HCT116 (cell line): ENCODE results near the gene THBD. TPM values are rescaled to one million over a fixed set of nuclear protein-coding genes. Genes with fewer than 3 reads are reported as not detected.

Experiments used
- ATAC-seq: fragments of 200-7000 bp; cut with Tn5 transposase; 2 replicates; pipeline ENCODE4 v1.9.1; 2020; ENCODE audit warnings: mild to moderate bottlenecking, moderate library complexity
- BruUV-seq: library from RNA; stranded (reverse); fragments of 400-500 nt; replicated peaks from 2 replicates; lab custom pipeline; 2021; lab: Mats Ljungman, UMichigan
- CTCF ChIA-PET: fragments of 300-600 bp; sonication (Branson Sonifier 250); formaldehyde crosslinking; loops from one replicate; lab custom pipeline; 2021; ENCODE audit warnings: antibody characterized with exemption; lab: Charles Lee
- POLR2A ChIA-PET: fragments of 300-600, 350-600 bp; sonication (Branson Sonifier 250); formaldehyde crosslinking; loops from one replicate; lab custom pipeline; 2021; ENCODE audit warnings: antibody characterized with exemption; lab: Charles Lee
- RAD21 ChIA-PET, 2 experiments: fragments of 300-600 bp; sonication (Branson Sonifier 250); formaldehyde crosslinking; loops; one replicate each; lab custom pipeline; 2023; ENCODE audit warnings: low total read pairs in 2 of 2; ENCODE audit not compliant: uncharacterized antibody in 2 of 2, unreplicated experiment in 2 of 2, low non-redundant PET in 1 of 2; lab: Charles Lee
- DNase-seq: peaks from one replicate; pipeline ENCODE4 v3.0.0-alpha.2; 2010; ENCODE audit warnings: low read depth, low spot score
- H2AFZ ChIP-seq: fragments of 200-600 bp; shearing (Covaris generic), sonication (generic); 2 replicates; pipeline ENCODE4 v1.6.1; 2017; ENCODE audit warnings: low read depth, mixed run types, mixed read lengths, antibody characterized with exemption, low read length; ENCODE audit not compliant: poor library complexity, severe bottlenecking
- H3K27ac ChIP-seq: 2 replicates; pipeline ENCODE4 v1.5.1; 2012; ENCODE audit warnings: low read depth, low read length
- H3K27me3 ChIP-seq: fragments of 200-600 bp; sonication (generic); 2 replicates; pipeline ENCODE4 v1.6.1; 2016; ENCODE audit warnings: mixed run types, low read length, mixed read lengths; ENCODE audit not compliant: insufficient read depth
- H3K36me3 ChIP-seq, 2 experiments: fragments of 200-500 bp in 1 of 2; fragments of 200-600 bp in 1 of 2; sonication (Bioruptor generic) in 1 of 2; sonication (generic) in 1 of 2; 2 replicates each; pipeline versions ENCODE4 v1.5.1 to v1.6.1; 2014 to 2016; ENCODE audit warnings: low read length in 2 of 2, inconsistent platforms in 1 of 2, mixed read lengths in 1 of 2, mixed run types in 1 of 2; ENCODE audit not compliant: insufficient read depth in 2 of 2, control insufficient read depth in 1 of 2
- H3K4me1 ChIP-seq, 2 experiments: fragments of 200-600 bp in 1 of 2; sonication (generic) in 1 of 2; 2 replicates each; pipeline versions ENCODE4 v1.5.1 to v1.6.1; 2012 to 2017; ENCODE audit warnings: low read length in 2 of 2, inconsistent platforms in 1 of 2, mild to moderate bottlenecking in 1 of 2, mixed read lengths in 1 of 2, mixed run types in 1 of 2, moderate library complexity in 1 of 2; ENCODE audit not compliant: insufficient read depth in 2 of 2, control insufficient read depth in 1 of 2
- H3K4me2 ChIP-seq: fragments of 200-600 bp; sonication (generic); 2 replicates; pipeline ENCODE4 v1.6.1; 2017; ENCODE audit warnings: mixed run types, low read length, mixed read lengths
- H3K4me3 ChIP-seq, 2 experiments: fragments of 200-600 bp in 1 of 2; sonication (generic) in 1 of 2; replicated peaks in 1 of 2; 2 replicates each; pipeline ENCODE4 v1.5.1; 2011 to 2016; ENCODE audit warnings: low read length in 2 of 2, control low read depth in 1 of 2, low read depth in 1 of 2, mild to moderate bottlenecking in 1 of 2, mixed read lengths in 1 of 2, mixed run types in 1 of 2
- H3K79me2 ChIP-seq: fragments of 200-600 bp; sonication (generic); 2 replicates; pipeline ENCODE4 v1.6.1; 2017; ENCODE audit warnings: mild to moderate bottlenecking, mixed run types, low read length, moderate library complexity, mixed read lengths; ENCODE audit not compliant: insufficient read depth
- H3K9ac ChIP-seq: fragments of 200-600 bp; sonication (generic); 2 replicates; pipeline ENCODE4 v1.6.1; 2016; ENCODE audit warnings: low read length, mixed read lengths
- H3K9me2 ChIP-seq: fragments of 200-600 bp; sonication (generic), shearing (Covaris generic); 2 replicates; pipeline ENCODE4 v1.6.1; 2017; ENCODE audit warnings: mixed run types, mild to moderate bottlenecking, moderate library complexity; ENCODE audit not compliant: insufficient read depth
- H3K9me3 ChIP-seq, 2 experiments: fragments of 200-500 bp in 1 of 2; fragments of 200-600 bp in 1 of 2; sonication (Bioruptor generic) in 1 of 2; sonication (generic) in 1 of 2; 2 replicates each; pipeline ENCODE4 v1.6.1; 2014 to 2017; ENCODE audit warnings: low read length in 2 of 2, mixed read lengths in 2 of 2, inconsistent platforms in 1 of 2, low read depth in 1 of 2, mild to moderate bottlenecking in 1 of 2, mixed run types in 1 of 2, moderate library complexity in 1 of 2; ENCODE audit not compliant: control insufficient read depth in 1 of 2, insufficient read depth in 1 of 2
- H4K20me1 ChIP-seq: fragments of 200-600 bp; sonication (generic), shearing (Covaris generic); 2 replicates; pipeline ENCODE4 v1.6.1; 2017; ENCODE audit warnings: mixed run types, mild to moderate bottlenecking, moderate library complexity; ENCODE audit not compliant: insufficient read depth
- CEBPB ChIP-seq: IDR thresholded peaks from 2 replicates; pipeline ENCODE4 v1.6.1; 2012; ENCODE audit warnings: low read depth
- EGR1 ChIP-seq: IDR thresholded peaks from 2 replicates; pipeline ENCODE4 v1.6.1; 2012; ENCODE audit warnings: low read depth
- ELF1 ChIP-seq: IDR thresholded peaks from 2 replicates; pipeline ENCODE4 v1.6.1; 2012; ENCODE audit warnings: low read depth, borderline replicate concordance
- JUND ChIP-seq: IDR thresholded peaks from 2 replicates; pipeline ENCODE4 v1.6.1; 2012
- POLR2A ChIP-seq: IDR thresholded peaks from 2 replicates; pipeline ENCODE4 v1.7.0; 2011; ENCODE audit warnings: borderline replicate concordance; ENCODE audit not compliant: insufficient read depth, insufficient read length; ENCODE audit errors: extremely low read depth
- SIN3A ChIP-seq: IDR thresholded peaks from 2 replicates; pipeline ENCODE4 v1.6.1; 2012; ENCODE audit warnings: low read depth
- SP1 ChIP-seq: IDR thresholded peaks from 2 replicates; pipeline ENCODE4 v1.6.1; 2012; ENCODE audit warnings: low read depth
- TCF7L2 ChIP-seq: IDR thresholded peaks from 2 replicates; pipeline ENCODE4 v1.7.0; 2011; ENCODE audit warnings: borderline replicate concordance, inconsistent platforms; ENCODE audit not compliant: insufficient read depth, insufficient read length; ENCODE audit errors: extremely low read depth
- YY1 ChIP-seq: IDR thresholded peaks from 2 replicates; pipeline ENCODE4 v1.6.1; 2011; ENCODE audit warnings: low read length, low read depth, moderate library complexity, mild to moderate bottlenecking; ENCODE audit not compliant: insufficient replicate concordance; ENCODE audit errors: extremely low read depth
- ZBTB33 ChIP-seq: IDR thresholded peaks from 2 replicates; pipeline ENCODE4 v1.6.1; 2011; ENCODE audit warnings: mild to moderate bottlenecking, low read length, moderate library complexity; ENCODE audit not compliant: insufficient replicate concordance; ENCODE audit errors: extremely low read depth
- ZFX ChIP-seq: fragments of 450-650 bp; IDR thresholded peaks from 2 replicates; pipeline ENCODE4 v1.6.1; 2017
- ZNF274 ChIP-seq: fragments of 200-500 bp; sonication (Bioruptor generic); IDR thresholded peaks from 2 replicates; pipeline ENCODE4 v1.6.1; 2014; ENCODE audit warnings: mild to moderate bottlenecking, low read depth, low read length, inconsistent platforms
- intact Hi-C: fragments of 100-400 bp; cut with micrococcal nuclease; formaldehyde crosslinking; loops from 2 replicates; pipeline ENCODE4 v1.10.0; 2022
- total RNA-seq: library from RNA; stranded (reverse); gene quantifications from one replicate; pipeline ENCODE4 v1.2.1, GENCODE V29; 2021; ENCODE audit not compliant: unreplicated experiment
- TF ChIP-seq, protein P1 (sequence below), 3 experiments: fragments of 200-600 bp in 1 of 3; sonication (generic) in 1 of 3; IDR thresholded peaks in 2 of 3; conservative IDR thresholded peaks in 1 of 3; 2 replicates each; pipeline ENCODE4 v1.5.1; 2012 to 2017; ENCODE audit warnings: low read depth in 2 of 3, low read length in 2 of 3, antibody characterized with exemption in 1 of 3, borderline replicate concordance in 1 of 3, control low read depth in 1 of 3, mild to moderate bottlenecking in 1 of 3, mixed read lengths in 1 of 3, mixed run types in 1 of 3, moderate library complexity in 1 of 3; ENCODE audit not compliant: insufficient read depth in 1 of 3

Gene THBD
- total RNA-seq, 1 experiment from 2014 or later: 0.39 TPM

DNA sequence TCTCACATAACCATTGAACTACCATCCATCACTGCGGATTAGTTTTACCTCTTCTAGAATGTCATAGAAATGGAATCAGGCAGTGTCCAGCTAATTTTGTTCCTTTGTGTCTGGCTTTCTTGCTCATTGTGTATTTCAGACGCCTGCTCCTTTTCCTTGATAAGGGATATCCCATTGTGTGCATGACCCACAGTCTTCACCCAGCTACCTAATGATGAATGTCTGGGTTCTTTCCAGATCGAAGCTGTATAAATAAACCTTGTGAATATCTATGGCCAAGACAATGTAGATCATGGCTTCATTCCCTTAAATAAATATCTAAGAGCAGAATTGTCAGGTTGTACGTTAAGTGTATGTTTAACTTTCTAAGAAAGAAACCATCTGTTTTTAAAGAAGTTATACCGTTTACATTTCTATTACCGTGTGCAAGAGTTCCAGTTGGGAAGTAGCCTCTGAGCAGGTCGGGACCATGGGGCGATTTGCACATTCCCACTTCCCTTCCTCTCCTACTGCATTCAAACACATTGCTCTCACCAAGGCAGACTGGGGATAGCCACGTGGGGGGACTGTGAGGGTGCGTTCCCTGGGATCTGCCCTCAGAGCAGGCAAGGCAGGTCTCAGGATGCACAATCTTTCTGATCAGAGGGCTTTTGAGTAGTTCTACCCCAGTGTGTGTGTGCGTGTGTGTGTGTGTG, 23.6 kb upstream of the THBD start:
- intact Hi-C loops: no loop called here
- POLR2A ChIA-PET: no interaction called here
- Histone ChIP-seq H3K4me2 (no peak overlapping the region), H3K27me3 (no peaks in the 10 kb centered on the region; the same call in 1 of the 2 replicates), H3K4me3 (no peak overlapping the region)
- ATAC-seq: no peak
- no peak for TF ChIP-seq CEBPB
- no peak for TF ChIP-seq YY1
- TF ChIP-seq JUND: no peak
- TF ChIP-seq ZFX: no peak
- no peak for TF ChIP-seq SIN3A
- no peak for TF ChIP-seq ELF1
- no peak for TF ChIP-seq SP1
- no peak for TF ChIP-seq POLR2A
- no peak for TF ChIP-seq ZNF274
- TF ChIP-seq ZBTB33: no peak
- TF ChIP-seq EGR1: no peak
- TF ChIP-seq TCF7L2: no peak
- TF ChIP-seq, protein P1, sequence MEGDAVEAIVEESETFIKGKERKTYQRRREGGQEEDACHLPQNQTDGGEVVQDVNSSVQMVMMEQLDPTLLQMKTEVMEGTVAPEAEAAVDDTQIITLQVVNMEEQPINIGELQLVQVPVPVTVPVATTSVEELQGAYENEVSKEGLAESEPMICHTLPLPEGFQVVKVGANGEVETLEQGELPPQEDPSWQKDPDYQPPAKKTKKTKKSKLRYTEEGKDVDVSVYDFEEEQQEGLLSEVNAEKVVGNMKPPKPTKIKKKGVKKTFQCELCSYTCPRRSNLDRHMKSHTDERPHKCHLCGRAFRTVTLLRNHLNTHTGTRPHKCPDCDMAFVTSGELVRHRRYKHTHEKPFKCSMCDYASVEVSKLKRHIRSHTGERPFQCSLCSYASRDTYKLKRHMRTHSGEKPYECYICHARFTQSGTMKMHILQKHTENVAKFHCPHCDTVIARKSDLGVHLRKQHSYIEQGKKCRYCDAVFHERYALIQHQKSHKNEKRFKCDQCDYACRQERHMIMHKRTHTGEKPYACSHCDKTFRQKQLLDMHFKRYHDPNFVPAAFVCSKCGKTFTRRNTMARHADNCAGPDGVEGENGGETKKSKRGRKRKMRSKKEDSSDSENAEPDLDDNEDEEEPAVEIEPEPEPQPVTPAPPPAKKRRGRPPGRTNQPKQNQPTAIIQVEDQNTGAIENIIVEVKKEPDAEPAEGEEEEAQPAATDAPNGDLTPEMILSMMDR (IDR thresholded peaks at IDR 0.05 in 2 of 3, conservative IDR thresholded peaks at IDR 0.05 in 1 of 3; ENCODE audit: borderline replicate concordance in 1 of 3, insufficient read depth in 1 of 3, low read depth in 2 of 3, low read length in 2 of 3): no peak
- TF ChIP-seq, all 23 proteins: peak for 0
- BruUV-seq: no TSS peak
- Histone ChIP-seq H3K79me2 (no peaks in the 10 kb centered on the region), H2AFZ (no peak overlapping the region), H3K36me3 (no peaks in the 10 kb centered on the region; a peak in 1 of 4 replicates), H3K9me2 (no peaks in the 10 kb centered on the region), H3K9ac (no peak overlapping the region), H4K20me1 (no peaks in the 10 kb centered on the region), H3K9me3 (no peaks in the 10 kb centered on the region), H3K27ac (no peak overlapping the region), H3K4me1 (no peaks in the 10 kb centered on the region)
- DNase-seq: no peak
- ChIA-PET CTCF (no interaction called here), RAD21 (no interaction called here)
